HG02759 (cell line): Measurements from ENCODE around the gene FAM3C.

Source experiments
- ATAC-seq: cut with Tn5 transposase; IDR thresholded peaks from one replicate; pipeline ENCODE4 v1.9.1; 2021; ENCODE audit warnings: mild to moderate bottlenecking, moderate library complexity; ENCODE audit not compliant: unreplicated experiment

The FAM3C gene

DNA sequence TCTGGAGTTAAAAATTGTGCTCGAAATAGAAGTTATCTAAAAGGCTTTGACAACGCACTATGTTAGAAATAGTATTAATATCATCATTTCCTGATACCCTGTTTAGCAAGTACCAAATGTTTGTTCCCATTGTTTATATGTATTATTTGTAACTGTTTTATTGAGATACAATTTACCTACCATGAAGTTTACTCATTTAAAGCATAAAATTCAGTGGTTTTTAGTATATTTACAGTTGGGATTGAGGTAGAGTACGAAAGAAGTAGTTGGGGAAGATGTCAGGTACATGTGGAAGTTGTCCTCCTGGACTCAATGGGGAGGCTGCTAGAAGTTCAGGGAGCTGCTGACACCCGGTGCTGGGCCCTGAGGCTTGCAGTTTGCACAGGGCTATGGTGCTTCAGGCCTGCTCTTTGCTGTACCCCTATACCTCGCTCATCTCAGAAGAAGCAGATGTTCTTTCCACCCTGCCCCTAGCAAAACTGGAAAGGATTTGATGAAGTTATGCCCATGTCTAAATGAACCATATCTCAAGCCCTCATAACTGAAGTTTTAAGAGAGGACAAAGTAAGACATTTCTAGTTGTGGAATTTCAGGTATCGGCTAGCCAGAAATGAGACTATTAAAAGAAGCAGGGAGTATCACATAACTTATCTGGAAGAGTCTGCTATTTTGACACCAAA lies 92.5 kb downstream of the FAM3C start:
- ATAC-seq: no peak

DNA sequence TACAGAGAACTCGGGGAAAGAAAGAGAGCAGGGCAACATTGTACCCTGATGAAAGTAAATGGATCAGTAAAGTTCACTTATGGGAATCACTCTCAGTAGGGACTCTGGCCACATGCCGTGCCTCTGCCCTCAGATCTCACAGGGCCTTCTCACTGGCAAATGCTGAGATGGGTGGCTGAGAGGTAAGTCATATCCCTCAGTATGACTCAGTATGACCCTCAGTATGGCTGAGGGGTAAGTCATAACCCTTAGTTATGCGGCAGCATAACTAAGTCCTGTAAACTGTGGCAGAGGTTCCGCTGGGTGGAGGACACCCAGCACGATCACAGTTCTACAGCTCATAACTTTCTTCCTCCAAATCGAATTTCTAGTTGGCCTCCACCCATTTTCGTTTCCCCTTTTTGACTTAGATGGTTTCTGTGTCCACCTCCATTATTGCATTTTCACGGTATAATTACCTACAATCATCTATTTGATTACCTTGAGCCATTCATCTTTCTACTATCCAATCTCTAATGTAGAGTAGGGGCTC lies 93.8 kb downstream of the FAM3C start:
- peak; percentile 94 for ATAC-seq

DNA sequence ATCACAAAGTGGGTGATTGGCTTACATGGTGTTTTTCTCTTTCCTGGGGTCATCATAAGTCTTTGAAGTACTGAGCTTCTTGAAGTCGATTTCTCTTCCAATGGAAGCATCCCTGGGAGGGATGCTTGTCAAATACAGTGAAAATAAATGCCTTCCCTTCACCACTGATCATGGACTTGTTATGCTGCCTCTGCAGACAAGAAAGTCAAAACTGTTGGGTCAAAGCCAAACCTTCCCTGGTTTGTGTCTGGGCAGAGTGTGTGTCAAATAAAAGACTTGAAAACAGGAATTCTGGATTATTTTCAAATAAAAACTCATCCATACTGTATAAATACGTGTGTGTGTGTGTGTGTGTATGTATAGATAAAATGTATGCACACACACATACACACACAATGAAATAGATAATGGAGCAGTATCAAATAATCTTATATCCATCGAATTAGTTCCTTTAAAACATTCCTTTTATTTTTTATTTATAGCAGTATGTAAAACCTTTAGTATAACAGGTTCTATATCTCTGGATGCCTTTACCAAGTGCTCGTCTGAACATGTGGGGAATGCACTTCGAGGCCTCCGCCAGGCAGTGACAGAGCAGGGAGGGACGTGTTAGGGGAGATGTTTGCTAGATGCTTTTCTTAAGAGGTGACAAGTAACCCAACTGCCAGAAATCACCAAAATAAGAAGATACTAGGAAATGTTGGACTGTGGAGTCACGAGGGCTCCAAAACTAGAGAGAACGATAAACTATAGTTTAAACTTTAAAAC lies 94.5 kb downstream of the FAM3C start:
- ATAC-seq: no peak

DNA sequence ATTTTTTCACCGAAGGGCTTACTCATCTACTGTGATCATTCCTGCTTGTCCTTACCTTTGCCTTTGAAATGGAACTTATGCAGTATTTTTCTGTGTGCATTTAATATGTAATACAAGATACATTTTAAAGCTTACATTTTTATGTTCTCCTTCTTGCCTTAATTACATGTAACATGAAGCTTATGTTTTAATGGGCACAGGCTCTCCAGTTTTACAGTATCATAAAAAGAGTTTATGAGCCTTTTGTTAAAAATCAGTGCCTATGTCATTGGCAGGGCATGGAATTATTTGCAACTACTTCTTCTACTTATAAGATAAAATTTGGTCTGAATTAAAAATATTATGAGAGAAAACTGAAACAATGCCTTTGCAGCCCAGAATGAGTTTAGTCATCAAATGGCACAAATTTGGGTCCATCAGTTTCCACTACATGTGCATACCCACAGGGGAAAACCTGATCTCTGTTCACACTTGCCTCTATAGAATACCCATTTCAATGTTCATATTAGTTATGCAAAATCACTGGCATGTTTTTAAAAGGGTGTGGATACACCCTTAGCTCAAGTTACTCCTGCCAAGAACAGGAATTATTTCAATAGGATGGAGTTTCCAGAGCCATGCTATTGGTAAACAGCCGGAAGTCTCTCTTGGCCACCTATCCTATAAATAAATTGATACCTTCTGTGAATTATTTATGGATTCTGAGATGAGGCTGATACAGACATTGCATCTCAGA lies 95.3 kb downstream of the FAM3C start:
- no peak for ATAC-seq
